Suprapubic skin (tissue), 4 donors: Measurements from ENCODE around the gene PPM1H.

Experiments used
- POLR2A ChIP-seq, 2 donors: fragments of 450-650 bp; IDR thresholded peaks; one replicate each; pipeline ENCODE4 v1.6.1; 2017; ENCODE audit warnings: antibody characterized with exemption in 2 of 2, mild to moderate bottlenecking in 2 of 2, moderate library complexity in 2 of 2
- POLR2AphosphoS5 ChIP-seq, 3 donors: sonication (generic); formaldehyde crosslinking; IDR thresholded peaks; one replicate each; pipeline ENCODE4 v1.6.1; 2017; ENCODE audit warnings: antibody characterized with exemption in 3 of 3
- TF ChIP-seq, protein P1 (sequence below), 2 donors: fragments of 200-600 bp in 1 of 2; fragments of 450-650 bp in 1 of 2; sonication (generic) in 1 of 2; IDR thresholded peaks; one replicate each; pipeline ENCODE4 v1.5.1; 2016 to 2019; ENCODE audit warnings: antibody characterized with exemption in 2 of 2, mild to moderate bottlenecking in 1 of 2, moderate library complexity in 1 of 2

DNA sequence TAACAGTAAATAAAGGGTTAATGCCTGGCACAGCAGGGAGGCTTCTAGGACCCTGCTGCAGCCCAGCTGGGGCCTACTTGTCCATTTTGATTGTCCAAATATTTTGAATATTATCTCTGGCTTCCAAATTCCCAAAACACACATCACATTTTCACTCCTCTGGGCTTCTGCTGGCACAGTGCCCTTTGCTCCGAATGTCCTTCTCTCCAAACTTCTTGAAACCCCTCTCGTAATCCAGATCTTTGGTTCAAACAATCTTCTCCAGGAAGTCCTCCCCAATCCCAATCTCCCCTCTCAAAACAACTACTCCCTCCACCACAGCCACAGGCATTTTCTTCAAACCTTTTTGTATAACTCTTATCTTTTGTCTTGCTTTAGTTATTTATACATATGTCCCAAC, 225.6 kb downstream of the PPM1H start:
- TF ChIP-seq, protein P1, sequence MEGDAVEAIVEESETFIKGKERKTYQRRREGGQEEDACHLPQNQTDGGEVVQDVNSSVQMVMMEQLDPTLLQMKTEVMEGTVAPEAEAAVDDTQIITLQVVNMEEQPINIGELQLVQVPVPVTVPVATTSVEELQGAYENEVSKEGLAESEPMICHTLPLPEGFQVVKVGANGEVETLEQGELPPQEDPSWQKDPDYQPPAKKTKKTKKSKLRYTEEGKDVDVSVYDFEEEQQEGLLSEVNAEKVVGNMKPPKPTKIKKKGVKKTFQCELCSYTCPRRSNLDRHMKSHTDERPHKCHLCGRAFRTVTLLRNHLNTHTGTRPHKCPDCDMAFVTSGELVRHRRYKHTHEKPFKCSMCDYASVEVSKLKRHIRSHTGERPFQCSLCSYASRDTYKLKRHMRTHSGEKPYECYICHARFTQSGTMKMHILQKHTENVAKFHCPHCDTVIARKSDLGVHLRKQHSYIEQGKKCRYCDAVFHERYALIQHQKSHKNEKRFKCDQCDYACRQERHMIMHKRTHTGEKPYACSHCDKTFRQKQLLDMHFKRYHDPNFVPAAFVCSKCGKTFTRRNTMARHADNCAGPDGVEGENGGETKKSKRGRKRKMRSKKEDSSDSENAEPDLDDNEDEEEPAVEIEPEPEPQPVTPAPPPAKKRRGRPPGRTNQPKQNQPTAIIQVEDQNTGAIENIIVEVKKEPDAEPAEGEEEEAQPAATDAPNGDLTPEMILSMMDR (IDR thresholded peaks at IDR 0.05): no peak
- TF ChIP-seq POLR2AphosphoS5 (IDR thresholded peaks at IDR 0.05) (no peak), POLR2A (IDR thresholded peaks at IDR 0.05) (no peak)
